Transverse colon (tissue), 4 donors: ENCODE results near the gene ZBP1. TPM values are rescaled to one million over a fixed set of nuclear protein-coding genes. Genes with fewer than 3 reads are reported as not detected.

Experiments
- DNase-seq: peaks from one replicate; pipeline ENCODE4 v3.0.0-alpha.2; 2019
- H3K27ac ChIP-seq, 4 donors: fragments of 200-600 bp; sonication (generic); 2 replicates each; pipeline ENCODE4 v1.5.1; 2016 to 2018; ENCODE audit warnings: inconsistent platforms in 4 of 4
- H3K27me3 ChIP-seq: fragments of 200-600 bp; sonication (generic); 2 replicates; pipeline ENCODE4 v1.5.1; 2017; ENCODE audit warnings: inconsistent platforms
- H3K36me3 ChIP-seq, 4 donors: fragments of 200-600 bp; sonication (generic); 2 replicates each; pipeline ENCODE4 v1.5.1; 2017 to 2019; ENCODE audit warnings: inconsistent platforms in 4 of 4
- H3K4me1 ChIP-seq, 4 donors: fragments of 200-600 bp; sonication (generic); 2 replicates each; pipeline ENCODE4 v1.5.1; 2017 to 2020; ENCODE audit warnings: inconsistent platforms in 4 of 4
- H3K4me3 ChIP-seq, 4 donors: fragments of 200-600 bp; sonication (generic); 1 replicate in 1 of 4; 2 replicates in 3 of 4; pipeline versions ENCODE4 v1.5.1 to v1.6.1; 2017 to 2019; ENCODE audit warnings: inconsistent platforms in 4 of 4
- H3K9me3 ChIP-seq, 2 donors: fragments of 200-600 bp; sonication (generic); 2 replicates each; pipeline ENCODE4 v1.5.1; 2017 to 2019; ENCODE audit warnings: inconsistent platforms in 2 of 2
- EP300 ChIP-seq: sonication (generic); formaldehyde crosslinking; IDR thresholded peaks from one replicate; pipeline ENCODE4 v1.6.1; 2017; ENCODE audit warnings: antibody characterized with exemption, low read depth
- POLR2A ChIP-seq: fragments of 450-650 bp; IDR thresholded peaks from one replicate; pipeline ENCODE4 v1.6.1; 2016; ENCODE audit warnings: antibody characterized with exemption, mild to moderate bottlenecking, moderate library complexity
- POLR2AphosphoS5 ChIP-seq, 3 donors: sonication (generic); formaldehyde crosslinking; IDR thresholded peaks; one replicate each; pipeline ENCODE4 v1.6.1; 2016; ENCODE audit warnings: antibody characterized with exemption in 3 of 3
- WGBS, 2 donors: methylation state at CpG; one replicate each; pipeline ENCODE4 v1.1.5; 2018; ENCODE audit warnings: low coverage in 1 of 2; 5-methylcytosine and 5-hydroxymethylcytosine counted together
- in situ Hi-C, 4 donors: fragments of 200-750 bp; cut with MboI; loops; one replicate each; pipeline versions ENCODE4 v1.15.0 to v1.15.1; 2017; ENCODE audit warnings: low sequenced_read_pairs in 3 of 4, low pct_ligation_motif_present in 1 of 4, low pct_unique_long_range_greater_than_20kb in 1 of 4
- intact Hi-C: fragments of 100-400 bp; cut with DNase I; formaldehyde crosslinking; loops from one replicate; pipeline ENCODE4 v1.15.1; 2023; ENCODE audit warnings: low total_unique reads
- total RNA-seq, 4 donors: library from RNA; depleted of rRNA; stranded (reverse); fragments of >200 nt; gene quantifications; one replicate each; pipeline ENCODE4 v1.1.0, GENCODE V29; 2016
- TF ChIP-seq, protein P1 (sequence below), 5 experiments: fragments of 200-600 bp in 3 of 5; fragments of 450-650 bp in 2 of 5; sonication (generic) in 3 of 5; IDR thresholded peaks; 1 replicate in 2 of 5; 2 replicates in 3 of 5; pipeline ENCODE4 v1.5.1; 2016 to 2017; ENCODE audit warnings: antibody characterized with exemption in 5 of 5, inconsistent platforms in 3 of 5, mild to moderate bottlenecking in 2 of 5, moderate library complexity in 1 of 5

ZBP1 gene
- total RNA-seq, 4 donors from 2014 or later = 1.6 to 4.4 TPM; not detected in 2

- H3K27ac ChIP-seq = peak overlapping the region; percentile 49 to 78 (median 67)
- in situ Hi-C loops (loop anchor here (5.0 to 25.0 kb wide), 3 partner anchors 73 to 203 kb away; partner anchors contain the start of gene RBM38 (in 1 of the 4)), intact Hi-C loops (loop anchor here (10.0 kb wide), 1 partner anchor 216 kb away; no protein-coding TSS in a partner anchor)
- no peak overlapping the region for H3K4me3 ChIP-seq
- no peaks in the 10 kb centered on the region for H3K36me3 ChIP-seq
- H3K4me1 ChIP-seq = peaks cover 11 to 50% (median 43%) of the 10 kb centered on the region in 4 donors
- no peak for DNase-seq
- no peaks in the 10 kb centered on the region for H3K27me3 ChIP-seq
- no peaks in the 10 kb centered on the region for H3K9me3 ChIP-seq
- TF ChIP-seq, protein P1, sequence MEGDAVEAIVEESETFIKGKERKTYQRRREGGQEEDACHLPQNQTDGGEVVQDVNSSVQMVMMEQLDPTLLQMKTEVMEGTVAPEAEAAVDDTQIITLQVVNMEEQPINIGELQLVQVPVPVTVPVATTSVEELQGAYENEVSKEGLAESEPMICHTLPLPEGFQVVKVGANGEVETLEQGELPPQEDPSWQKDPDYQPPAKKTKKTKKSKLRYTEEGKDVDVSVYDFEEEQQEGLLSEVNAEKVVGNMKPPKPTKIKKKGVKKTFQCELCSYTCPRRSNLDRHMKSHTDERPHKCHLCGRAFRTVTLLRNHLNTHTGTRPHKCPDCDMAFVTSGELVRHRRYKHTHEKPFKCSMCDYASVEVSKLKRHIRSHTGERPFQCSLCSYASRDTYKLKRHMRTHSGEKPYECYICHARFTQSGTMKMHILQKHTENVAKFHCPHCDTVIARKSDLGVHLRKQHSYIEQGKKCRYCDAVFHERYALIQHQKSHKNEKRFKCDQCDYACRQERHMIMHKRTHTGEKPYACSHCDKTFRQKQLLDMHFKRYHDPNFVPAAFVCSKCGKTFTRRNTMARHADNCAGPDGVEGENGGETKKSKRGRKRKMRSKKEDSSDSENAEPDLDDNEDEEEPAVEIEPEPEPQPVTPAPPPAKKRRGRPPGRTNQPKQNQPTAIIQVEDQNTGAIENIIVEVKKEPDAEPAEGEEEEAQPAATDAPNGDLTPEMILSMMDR (IDR thresholded peaks at IDR 0.05) = no peak
- TF ChIP-seq EP300 (no peak), POLR2A (no peak), POLR2AphosphoS5 (IDR thresholded peaks at IDR 0.05) (no peak)
- WGBS, 2 donors = 88 to 100% methylated on average over 1 to 18 of the region's 18 CpGs
These were observed 29.5 kb downstream of the ZBP1 start for GRCh38 chr20:57590485-57591288.

GRCh38 chr20:57589728-57590484 is 30.3 kb downstream of the ZBP1 start:
- DNase-seq = peak; percentile 63
- WGBS, 2 donors = 56% methylated on average over 15 of the region's 16 CpGs; no CpG with 5 or more reads in 1 of the 2 donors
- H3K27ac ChIP-seq = peak overlapping the region; percentile 49 to 78 (median 67)
- H3K36me3 ChIP-seq = no peaks in the 10 kb centered on the region
- no peaks in the 10 kb centered on the region for H3K27me3 ChIP-seq
- H3K4me3 ChIP-seq = no peak overlapping the region
- intact Hi-C loops = loop anchor here (10.0 kb wide), 1 partner anchor 215 kb away; no protein-coding TSS in a partner anchor
- H3K9me3 ChIP-seq = no peaks in the 10 kb centered on the region
- TF ChIP-seq, protein P1 (IDR thresholded peaks at IDR 0.05) = no peak
- peak in 1 of 3 donors; percentile 22 for TF ChIP-seq POLR2AphosphoS5 (IDR thresholded peaks at IDR 0.05)
- peaks cover 11 to 51% (median 44%) of the 10 kb centered on the region in 4 donors for H3K4me1 ChIP-seq
- in situ Hi-C loops = loop anchor here (5.0 to 25.0 kb wide), 3 partner anchors 73 to 203 kb away; partner anchors contain the start of gene RBM38 (in 1 of the 4)

GRCh38 chr20:57589123-57589727 is 31.0 kb downstream of the ZBP1 start:
- DNase-seq = no peak
- Histone ChIP-seq H3K4me1 (peaks cover 11 to 45% (median 37%) of the 10 kb centered on the region in 4 donors), H3K27me3 (no peaks in the 10 kb centered on the region), H3K4me3 (no peak overlapping the region), H3K36me3 (no peaks in the 10 kb centered on the region), H3K27ac (peak overlapping the region; percentile 49 to 78 (median 67)), H3K9me3 (no peaks in the 10 kb centered on the region)
- in situ Hi-C loops (loop anchor here in 1 of 4 donors (25.0 kb wide), 1 partner anchor 202 kb away; the partner anchor contains the start of gene RBM38), intact Hi-C loops (no loop called here)
- 81% methylated on average over 6 of the region's 6 CpGs; no CpG with 5 or more reads in 1 of the 2 donors for WGBS, 2 donors
- TF ChIP-seq POLR2AphosphoS5 (IDR thresholded peaks at IDR 0.05) = no peak
- TF ChIP-seq POLR2A = no peak
- TF ChIP-seq, protein P1 (IDR thresholded peaks at IDR 0.05) = no peak
- no peak for TF ChIP-seq EP300
